Right forelimb (tissue), 1 donor: ENCODE data around the gene GPR183.

Experiments
- DNase-seq: peaks from one replicate; pipeline ENCODE4 v3.0.0-alpha.2; 2018

Gene GPR183

DNA sequence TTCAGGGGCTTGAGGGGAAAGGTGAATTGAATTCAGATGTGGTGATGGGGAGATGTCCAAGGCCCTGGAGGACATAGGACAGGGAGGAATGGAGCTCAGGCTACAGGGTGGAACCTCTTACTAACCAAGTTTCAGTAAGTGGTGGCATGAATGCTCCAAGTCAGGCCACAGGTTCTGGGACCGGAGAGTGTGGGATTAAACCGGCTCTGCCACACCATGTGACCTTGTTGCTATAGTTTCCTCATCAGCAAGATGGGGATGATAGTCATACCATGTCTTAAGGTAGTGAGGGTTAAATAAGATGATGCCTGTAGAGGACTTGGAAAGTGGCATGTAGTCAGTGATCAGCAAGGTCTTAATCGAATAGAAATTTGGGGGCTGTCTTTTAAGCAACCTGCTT, 16.3 kb downstream of the GPR183 start:
- no peak for DNase-seq

DNA sequence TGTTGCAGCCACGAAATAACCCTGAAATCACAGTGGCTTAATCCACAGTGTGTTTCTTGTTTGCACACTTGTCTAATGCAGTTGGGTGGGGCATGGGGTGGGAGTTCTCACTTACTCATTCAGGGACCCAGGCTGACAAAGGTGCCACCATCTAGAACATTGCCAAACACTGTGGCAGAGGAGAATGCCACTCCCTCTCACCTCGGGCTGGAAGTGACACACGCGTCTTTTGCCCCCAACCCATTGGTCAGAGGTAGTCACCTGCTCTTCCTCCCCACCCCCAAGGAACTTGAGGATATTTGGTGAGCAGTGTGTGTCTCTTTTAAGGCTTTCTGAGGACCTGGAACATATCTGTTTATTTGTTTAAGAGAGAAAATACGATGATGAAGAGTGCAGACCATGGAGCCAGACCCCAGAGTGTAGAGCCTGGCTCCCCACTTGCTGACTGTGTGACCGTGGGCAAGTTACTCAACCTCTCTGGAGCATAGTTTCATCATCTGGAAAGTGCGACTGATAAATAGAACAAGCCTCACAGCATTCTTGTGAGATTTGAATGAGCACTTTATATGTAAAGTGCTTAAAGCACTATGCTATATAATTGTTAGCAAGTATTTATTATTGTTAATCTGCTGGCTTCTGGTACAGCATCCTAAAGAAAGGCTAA, 17.4 kb downstream of the GPR183 start:
- no peak for DNase-seq

DNA sequence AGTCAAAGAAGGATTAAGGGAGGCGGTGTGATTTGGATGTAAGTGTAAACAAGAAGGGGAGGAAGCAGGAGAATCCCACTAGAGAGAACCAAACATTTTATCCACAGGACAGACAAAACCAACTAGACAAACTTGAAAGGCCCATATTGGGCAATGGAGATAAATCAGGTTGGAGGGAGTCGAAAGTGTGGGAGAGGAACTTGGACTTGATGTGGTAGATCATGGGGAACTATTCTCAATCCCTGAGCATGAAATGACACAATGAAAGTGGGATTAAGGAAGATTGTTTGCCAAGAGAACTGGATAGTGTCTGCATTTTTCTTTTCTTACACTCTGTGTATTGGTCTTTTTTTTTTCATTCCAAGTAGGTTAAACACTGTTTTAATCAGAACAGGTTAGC, 17.9 kb downstream of the GPR183 start:
- no peak for DNase-seq

DNA sequence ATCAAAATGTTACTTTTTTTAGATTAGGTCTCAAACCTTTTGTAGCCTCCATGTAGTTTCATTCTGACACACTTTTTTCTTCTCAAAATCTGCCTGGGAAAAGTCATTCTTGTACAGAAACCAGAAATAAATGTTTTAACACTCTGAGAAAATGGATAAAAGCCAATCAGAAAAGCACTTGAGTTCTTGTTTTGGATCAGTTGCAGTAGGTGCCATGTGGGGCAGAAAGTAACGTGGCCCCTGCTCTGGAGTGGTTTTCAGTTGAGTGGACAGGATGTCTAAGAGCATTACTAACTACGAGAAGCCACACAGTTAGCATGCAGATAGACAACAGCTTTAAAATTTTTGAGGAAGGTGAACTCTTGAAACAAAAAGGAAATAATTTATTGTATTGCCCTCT, 19.1 kb downstream of the GPR183 start:
- no peak for DNase-seq

DNA sequence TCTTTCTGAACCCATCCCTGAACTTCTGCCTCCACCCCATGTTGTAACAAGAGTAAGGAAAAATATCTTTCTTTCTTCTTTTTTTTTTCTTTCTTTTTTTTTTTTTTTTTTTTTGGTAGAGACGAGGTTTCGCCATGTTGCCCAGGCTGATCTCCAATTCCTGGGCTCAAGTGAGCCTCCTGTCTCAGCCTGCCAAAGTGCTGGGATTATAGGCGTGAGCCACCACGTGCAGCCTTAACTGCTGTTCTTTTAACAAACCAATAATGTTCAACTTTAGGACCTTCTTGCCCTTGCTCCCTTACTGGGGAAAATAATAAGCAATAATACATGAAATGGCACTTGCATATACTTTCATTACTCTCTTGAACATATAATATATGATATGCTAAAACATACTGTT, 19.6 kb downstream of the GPR183 start:
- no peak for DNase-seq

GRCh38 chr13:99285432-99286182, 21.6 kb downstream of the GPR183 start:
- no peak for DNase-seq

- DNase-seq = no peak
Observed at GRCh38 chr13:99282264-99283231, 24.7 kb downstream of the GPR183 start.

DNA sequence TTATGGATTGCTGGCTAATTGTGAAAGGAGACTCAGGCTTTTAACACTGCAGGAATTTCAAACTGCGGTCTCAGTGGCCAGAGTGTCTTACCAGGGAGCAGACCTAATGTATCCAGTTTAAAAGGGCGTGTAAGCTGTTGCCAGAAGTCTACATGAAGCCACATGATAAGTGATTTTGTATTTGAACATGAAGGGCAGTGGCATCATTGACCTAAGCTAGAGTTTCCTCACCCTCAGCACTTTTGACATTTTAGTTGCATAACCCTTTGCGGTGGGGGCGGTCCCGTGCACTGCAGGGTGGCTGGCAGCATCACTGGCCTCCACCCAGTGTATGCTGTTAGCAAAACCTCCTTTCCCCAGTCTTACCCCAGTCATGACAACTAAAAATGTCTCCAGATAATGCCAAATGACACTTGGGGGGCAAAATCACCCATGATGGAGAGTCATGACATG, 25.4 kb downstream of the GPR183 start:
- no peak for DNase-seq

DNA sequence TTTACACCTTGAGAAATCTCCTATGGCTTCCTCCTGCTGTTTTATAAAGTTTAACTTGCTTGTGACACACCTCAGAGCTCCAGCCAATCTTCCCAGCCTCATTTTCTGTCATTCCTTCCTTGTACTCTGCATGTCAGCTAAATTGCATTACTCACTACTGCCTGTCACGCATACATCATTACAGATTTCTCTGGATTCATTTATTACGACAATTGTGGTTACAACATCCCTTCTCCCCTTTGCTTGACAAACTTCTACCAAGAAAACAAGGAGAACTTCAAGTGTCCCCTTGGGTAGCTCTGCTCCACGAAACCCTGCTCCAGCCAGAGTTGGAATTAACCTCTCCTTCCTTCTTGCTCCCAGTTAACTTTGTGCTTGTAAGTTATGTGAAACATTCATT, 27.0 kb downstream of the GPR183 start:
- DNase-seq = no peak

DNA sequence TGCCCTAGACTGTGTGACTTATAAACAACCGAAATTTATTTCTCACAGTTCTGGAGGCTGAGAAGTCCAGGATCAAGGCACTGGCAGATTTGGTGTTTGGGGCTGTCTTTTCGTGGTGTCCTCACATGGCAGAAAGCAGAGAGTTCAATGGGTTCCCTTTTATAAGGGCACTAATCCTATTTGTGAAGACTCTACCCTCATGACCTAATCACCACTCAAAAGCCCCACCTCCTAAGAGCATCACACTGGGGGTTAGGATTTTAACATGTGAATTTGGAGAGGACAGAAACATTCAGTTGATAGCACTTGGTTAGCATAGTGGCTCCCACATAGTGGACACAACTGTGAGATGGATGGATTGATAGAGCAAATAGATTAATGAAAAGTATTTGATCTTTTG, 27.6 kb downstream of the GPR183 start:
- DNase-seq = no peak

DNA sequence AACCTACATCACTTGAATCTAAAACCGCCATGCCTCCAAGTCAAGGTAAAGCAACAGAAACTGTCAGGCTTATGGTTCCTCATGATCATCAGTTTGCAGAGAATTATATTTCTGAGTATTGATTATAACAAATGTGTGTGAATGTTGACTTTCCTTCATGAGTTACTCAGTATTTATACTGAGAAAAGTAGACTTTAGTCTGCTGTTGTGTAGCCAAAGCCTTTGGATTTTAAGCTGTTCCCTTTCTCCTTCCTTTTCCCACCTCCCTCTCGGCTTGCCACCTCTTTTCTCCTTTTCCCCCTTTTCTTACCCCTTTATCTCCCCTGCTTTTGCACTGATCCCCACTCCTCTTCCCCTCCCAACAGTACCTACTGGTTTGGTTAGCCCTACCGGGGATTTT, 28.4 kb downstream of the GPR183 start:
- no peak for DNase-seq

- no peak for DNase-seq
Observed at GRCh38 chr13:99278200-99278599, 29.0 kb downstream of the GPR183 start.

DNA sequence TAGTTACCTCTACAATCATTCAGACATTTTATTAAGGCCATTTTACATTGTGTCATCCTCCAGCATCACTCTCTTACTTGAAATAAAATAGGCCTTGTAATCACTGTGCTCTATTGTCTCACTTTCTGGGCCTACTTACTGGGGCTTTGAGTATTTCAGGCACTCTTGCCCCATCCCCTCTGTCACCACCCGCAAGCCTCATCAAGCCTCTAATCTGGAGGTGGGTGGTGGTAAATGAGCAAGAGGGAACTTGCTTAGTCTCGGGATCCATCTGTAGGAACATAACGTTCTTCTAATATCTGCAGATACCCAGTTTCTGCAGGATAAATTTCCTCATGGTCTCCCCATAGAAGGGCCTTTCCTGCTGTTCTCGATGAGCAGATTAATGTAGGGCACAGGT, 29.6 kb downstream of the GPR183 start:
- no peak for DNase-seq

GRCh38 chr13:99276706-99277105, 30.5 kb downstream of the GPR183 start:
- no peak for DNase-seq

DNA sequence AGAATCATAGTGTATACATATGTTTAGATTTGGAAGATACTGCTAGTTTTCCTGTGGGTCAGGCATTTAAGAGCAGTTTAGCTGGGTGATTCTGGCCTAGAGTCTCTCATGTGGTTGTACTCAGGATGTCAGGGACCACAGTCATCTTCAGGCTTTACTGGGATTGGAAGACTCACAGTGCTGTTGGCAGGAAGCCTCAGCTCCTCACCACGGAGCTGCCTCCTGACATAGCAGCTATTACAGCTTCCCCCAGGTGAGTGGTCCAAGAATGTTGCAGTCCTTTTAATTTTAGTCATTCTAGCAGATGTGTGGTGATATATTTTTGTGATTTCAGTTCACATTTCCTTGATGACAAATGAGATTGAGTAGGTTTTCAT, 32.1 kb downstream of the GPR183 start:
- no peak for DNase-seq

- no peak for DNase-seq
Observed at GRCh38 chr13:99273128-99273527, 34.1 kb downstream of the GPR183 start.

- DNase-seq = no peak
Observed at GRCh38 chr13:99272481-99272880, 34.7 kb downstream of the GPR183 start.

DNA sequence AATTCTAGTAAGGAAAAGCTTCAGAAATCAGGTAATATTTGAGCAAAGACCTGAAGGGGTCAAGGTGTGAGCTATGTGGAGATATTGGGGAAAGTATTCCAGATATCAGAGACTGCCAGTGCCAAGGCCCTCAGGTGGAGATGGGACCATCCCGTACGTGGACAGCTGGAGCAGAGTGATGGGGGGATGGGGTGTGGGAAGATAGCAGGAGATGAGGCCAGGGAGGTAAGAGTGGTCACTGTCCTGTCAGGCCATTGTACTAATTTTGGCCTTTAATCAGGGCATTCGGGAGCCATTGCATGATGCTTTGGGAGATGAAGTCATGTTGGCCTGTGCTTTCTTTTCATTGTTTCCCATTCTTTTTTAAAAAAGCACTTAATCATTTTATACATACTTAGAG, 36.0 kb downstream of the GPR183 start:
- no peak for DNase-seq

DNA sequence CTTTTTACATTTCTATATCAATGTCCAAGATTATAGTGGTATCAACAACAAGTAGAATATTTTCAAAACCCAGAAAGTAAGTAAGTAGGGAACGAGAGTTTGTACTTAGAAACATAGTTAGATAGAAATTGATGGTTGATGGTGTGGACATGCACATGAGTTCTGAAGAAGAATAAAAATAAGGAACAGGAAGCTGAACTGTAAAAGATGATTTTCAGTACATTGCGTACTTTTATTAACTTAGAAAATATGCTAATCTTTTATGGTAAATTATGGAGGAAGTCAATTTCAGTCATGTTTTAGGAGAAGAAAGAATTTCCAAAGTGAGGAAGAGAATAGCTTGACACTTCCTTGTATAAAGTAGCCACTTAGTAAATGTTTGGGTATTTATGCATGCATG, 36.7 kb downstream of the GPR183 start:
- DNase-seq = no peak

- DNase-seq = no peak
Observed at GRCh38 chr13:99269627-99270241, 37.5 kb downstream of the GPR183 start.

- no peak for DNase-seq
Observed at GRCh38 chr13:99268822-99269221, 38.4 kb downstream of the GPR183 start.

DNA sequence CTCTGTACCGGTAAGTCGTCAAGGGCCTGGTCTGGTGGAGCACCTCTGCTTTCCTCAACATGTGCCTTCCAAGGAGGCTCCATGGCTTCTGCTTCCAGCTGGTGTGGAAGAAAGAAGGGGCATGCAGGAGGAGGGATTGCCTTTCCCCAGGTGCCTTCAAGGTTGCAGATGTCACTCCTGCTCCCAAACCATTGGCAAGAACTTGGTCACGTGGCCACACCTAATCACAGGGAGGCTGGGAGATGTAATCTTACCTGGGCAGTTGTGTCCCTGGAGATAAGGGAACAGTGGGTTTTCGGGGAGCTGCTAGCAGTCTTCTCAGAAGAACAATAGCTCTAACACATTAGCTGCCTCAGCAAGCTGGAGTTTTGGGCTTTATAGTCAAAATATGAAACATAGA, 39.3 kb downstream of the GPR183 start:
- no peak for DNase-seq

- DNase-seq = no peak
Observed at GRCh38 chr13:99266827-99267226, 40.4 kb downstream of the GPR183 start.
